Astrocyte of the spinal cord (primary cell): ENCODE data around the gene TMPRSS11F.
"Not testable (repeated sequence)": the region's sequence is repeated elsewhere in the genome, so short reads cannot be mapped to it uniquely, and the experiment has no call there.

ENCODE experiments used
- DNase-seq: peaks from one replicate; pipeline ENCODE4 v3.0.0; 2011; ENCODE audit warnings: low read depth, low spot score
- H3K4me3 ChIP-seq: 2 replicates; pipeline ENCODE4 v1.5.1; 2011; ENCODE audit warnings: low read depth, mild to moderate bottlenecking, low read length, moderate library complexity
- CTCF ChIP-seq: IDR thresholded peaks from 2 replicates; pipeline ENCODE4 v1.5.1; 2012; ENCODE audit warnings: low read depth, mild to moderate bottlenecking, low read length, inconsistent platforms
- in situ Hi-C: cut with HindIII; loops from 2 replicates; pipeline ENCODE4 v1.10.0; 2017; ENCODE audit warnings: low sequenced_read_pairs

The TMPRSS11F gene

GRCh38 chr4:68129793-68130192, at the start of gene TMPRSS11F:
TSS of gene TMPRSS11F (minus strand) at chr4:68129869. CDS start at chr4:68129820, 49 bp downstream.
- no peak for DNase-seq
- in situ Hi-C loops, result no loop called here
- H3K4me3 ChIP-seq, result no peak within 1 kb of the TSS
- no peak for TF ChIP-seq CTCF

GRCh38 chr4:68176904-68177303, 47.2 kb upstream of the TMPRSS11F start:
- no peak for DNase-seq
- no peak for TF ChIP-seq CTCF
- H3K4me3 ChIP-seq, result no peak overlapping the region
- in situ Hi-C loops, result no loop called here

DNA sequence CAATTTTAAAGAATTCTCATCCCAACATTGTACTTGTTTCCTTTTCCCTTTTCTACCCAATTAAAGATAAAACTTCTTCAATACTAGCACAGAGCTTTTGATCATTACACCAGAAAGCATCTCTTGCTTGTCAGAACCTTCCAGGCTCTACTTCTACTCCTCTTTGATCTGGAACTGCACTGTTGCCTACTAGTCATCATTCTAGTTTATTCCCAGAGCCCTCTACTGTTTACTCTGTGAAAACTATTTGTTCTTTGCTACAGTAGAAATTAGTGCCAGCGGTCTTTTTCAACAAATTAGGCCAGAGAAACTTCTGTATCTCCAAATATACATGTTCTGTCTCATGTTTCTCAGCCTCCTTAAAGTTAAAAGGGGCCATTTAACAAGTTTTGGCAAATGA, 46.8 kb upstream of the TMPRSS11F start:
- no peak for TF ChIP-seq CTCF
- no peak for DNase-seq
- in situ Hi-C loops, result no loop called here
- no peak overlapping the region for H3K4me3 ChIP-seq

- in situ Hi-C loops, result no loop called here
- peak; percentile 70 for DNase-seq
- no peak overlapping the region for H3K4me3 ChIP-seq
- peak; percentile 74 for TF ChIP-seq CTCF
Measured at GRCh38 chr4:68175562-68176155, 46.0 kb upstream of the TMPRSS11F start.

GRCh38 chr4:68174389-68174788, 44.7 kb upstream of the TMPRSS11F start:
- DNase-seq, in situ Hi-C loops, H3K4me3 ChIP-seq: not testable (repeated sequence)

- in situ Hi-C loops, H3K4me3 ChIP-seq, DNase-seq: not testable (repeated sequence)
Measured at GRCh38 chr4:68172147-68172546, 42.5 kb upstream of the TMPRSS11F start.

- in situ Hi-C loops, result no loop called here
- H3K4me3 ChIP-seq, result no peak overlapping the region
- no peak for DNase-seq
- no peak for TF ChIP-seq CTCF
Measured at GRCh38 chr4:68167706-68168105, 38.0 kb upstream of the TMPRSS11F start.

DNA sequence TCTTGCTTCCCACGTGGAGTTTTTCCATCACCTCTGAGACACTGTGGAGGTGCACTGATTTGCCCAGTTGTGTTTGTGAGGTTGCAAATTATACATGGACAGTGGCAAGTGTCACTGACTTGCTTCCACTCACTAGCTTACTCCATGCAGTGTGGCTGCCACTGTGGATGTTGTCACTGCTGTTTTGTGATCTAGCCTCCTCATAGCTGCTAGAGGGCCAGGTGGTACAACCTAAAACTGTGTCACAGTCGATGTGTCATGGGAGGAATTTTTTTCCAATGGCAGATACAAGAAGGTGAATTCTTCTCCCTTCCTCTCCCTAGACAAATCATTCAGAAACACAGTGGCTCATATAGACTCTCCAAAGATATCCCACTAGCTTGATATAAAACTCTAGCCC, 37.5 kb upstream of the TMPRSS11F start:
- in situ Hi-C loops, result no loop called here
- H3K4me3 ChIP-seq, result no peak overlapping the region
- TF ChIP-seq CTCF, result no peak
- no peak for DNase-seq
